Central memory CD4-positive, alpha-beta T cell (primary cell): ENCODE measurements around the gene FOXJ2.
"Not testable (repeated sequence)": the region's sequence is repeated elsewhere in the genome, so short reads cannot be mapped to it uniquely, and the experiment has no call there.

Source experiments
- DNase-seq: peaks from one replicate; pipeline ENCODE4 v3.0.0; 2022
- total RNA-seq, 3 experiments: gene quantifications; one replicate each; lab custom pipeline; 2026; lab: John Stamatoyannopoulos, UW

The FOXJ2 gene
- 32.0 to 52.1 (median 47.8) reads per million in 3 experiments for total RNA-seq

DNA sequence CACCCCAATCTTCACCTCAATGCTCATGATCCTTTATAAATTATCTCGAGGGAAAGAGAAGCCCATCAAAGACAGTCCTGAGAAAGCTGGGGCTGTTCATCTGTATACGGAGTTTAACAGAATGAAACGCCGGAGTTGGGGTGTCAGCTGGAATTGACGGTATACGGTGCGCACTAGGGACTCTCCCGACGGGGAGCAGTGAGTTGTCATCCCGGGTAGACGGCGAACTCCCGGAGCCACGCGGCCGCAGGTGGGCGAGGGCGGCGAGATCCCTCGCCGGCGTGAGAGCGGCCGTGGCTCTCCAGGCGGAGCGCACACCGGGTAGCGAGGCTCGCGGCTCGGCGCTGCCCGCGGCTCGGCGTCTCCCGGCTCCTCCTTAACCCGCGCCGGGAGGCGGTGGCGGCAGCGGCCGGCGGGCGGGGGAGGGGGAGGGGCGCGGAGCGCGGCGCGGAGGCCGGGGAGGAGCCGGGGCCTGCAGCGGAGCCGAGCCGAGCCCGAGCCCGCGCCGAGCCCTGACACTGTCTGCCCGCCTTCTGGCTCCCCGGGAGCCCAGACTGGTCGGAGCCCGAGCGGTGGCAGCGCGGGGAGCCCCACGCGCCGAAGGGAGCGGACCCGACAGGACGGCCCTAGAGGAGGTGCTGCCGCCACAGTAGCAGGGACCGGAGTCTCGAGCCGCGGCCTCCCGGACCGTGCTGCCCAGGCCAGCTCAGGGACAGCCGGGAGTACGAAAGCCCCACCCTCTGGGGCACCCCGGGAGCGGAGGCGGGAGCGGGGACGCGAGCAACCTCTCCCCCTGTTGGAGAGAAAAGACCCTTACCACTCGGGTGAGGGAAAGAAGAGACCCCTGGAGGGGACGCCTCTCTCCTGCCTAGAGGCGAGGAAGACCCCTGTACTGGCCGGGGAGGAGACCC lies at the start of gene FOXJ2:
Gene FOXJ2 (plus strand): TSS at position 475 of the 911 bp plus-strand sequence. CDS start 7,117 bp downstream, outside the sequence.
- peak; percentile 77 for DNase-seq

DNA sequence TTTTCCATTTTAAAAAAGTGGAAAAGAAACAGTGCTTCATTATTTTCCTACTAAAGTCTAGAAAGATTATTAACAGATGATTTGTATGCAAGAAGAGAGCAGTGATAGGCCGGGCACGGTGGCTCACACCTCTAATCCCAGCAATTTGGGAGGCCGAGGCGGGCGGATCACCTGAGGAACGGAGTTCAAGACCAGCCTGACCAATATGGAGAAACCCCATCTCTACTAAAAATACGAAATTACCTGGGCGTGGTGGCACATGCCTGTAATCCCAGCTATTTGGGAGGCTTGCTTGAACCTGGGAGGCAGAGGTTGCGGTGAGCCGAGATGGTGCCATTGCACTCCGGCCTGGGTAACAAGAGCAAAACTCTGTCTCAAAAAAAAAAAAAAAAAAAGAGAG lies 49.5 kb upstream of the FOXJ2 start:
- not testable (repeated sequence) for DNase-seq

DNA sequence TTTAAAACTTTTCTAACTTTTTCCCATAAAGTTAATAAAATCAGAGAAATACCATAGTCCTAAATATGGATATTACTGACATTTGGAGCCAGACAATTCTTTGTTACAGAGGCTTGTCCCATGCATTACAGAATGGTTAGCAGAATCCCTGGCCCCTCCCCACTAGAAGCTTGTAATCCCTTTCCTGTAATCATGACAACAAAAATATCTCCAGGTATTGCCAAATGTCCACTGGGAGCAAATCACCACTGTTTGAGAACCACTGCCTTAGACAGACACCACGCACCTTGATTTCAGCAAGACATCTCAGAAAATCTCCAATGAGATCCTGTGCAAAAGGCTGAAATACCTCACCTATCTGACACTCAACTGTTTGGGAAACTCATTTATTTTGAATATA lies 49.1 kb upstream of the FOXJ2 start:
- DNase-seq = not testable (repeated sequence)

DNA sequence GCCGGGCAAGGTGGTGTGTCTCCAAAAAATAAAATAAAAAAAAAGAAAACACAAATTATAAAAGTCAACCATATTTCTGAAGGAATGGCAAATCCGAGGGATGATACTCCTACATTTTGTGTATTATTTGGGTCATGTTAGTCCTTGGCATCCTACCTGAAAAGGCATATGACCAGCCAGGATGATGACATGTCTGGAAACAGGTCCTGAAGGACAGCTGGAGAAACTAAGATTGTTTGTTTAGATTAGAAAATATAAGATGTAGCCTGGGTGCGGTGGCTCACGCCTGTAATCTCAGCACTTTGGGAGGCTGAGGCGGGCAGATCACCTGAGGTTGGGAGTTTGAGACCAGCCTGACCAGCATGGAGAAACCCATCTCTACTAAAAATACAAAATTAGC lies 47.6 kb upstream of the FOXJ2 start:
- no peak for DNase-seq

DNA sequence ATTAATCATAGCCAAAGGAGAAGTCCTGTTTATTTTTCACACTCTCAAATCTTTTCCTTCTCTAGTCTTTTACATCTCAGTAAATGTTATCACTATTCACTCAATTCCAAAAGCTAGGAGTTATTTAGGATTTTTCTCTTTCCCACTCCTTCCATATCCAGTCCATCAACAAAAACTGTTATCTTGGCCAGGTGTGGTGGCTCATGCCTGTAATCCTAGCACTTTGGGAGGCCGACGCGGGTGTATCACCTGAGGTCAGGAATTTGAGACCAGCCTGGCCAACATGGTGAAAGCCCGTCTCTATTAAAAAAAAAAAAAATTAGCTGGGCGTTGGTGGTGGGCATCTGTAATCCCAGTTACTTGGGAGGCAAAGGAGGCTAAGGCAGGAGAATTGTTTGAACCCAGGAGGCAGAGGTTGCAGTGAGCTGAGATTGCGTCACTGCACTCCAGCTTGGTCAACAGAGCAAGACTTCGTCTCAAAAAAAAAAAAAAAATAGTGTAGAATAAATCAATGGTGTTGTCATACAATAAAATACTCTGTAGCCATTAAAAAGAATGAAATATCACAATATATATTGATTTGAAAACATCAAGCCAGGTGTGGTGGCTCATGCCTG lies 46.6 kb upstream of the FOXJ2 start:
- DNase-seq = no peak

DNA sequence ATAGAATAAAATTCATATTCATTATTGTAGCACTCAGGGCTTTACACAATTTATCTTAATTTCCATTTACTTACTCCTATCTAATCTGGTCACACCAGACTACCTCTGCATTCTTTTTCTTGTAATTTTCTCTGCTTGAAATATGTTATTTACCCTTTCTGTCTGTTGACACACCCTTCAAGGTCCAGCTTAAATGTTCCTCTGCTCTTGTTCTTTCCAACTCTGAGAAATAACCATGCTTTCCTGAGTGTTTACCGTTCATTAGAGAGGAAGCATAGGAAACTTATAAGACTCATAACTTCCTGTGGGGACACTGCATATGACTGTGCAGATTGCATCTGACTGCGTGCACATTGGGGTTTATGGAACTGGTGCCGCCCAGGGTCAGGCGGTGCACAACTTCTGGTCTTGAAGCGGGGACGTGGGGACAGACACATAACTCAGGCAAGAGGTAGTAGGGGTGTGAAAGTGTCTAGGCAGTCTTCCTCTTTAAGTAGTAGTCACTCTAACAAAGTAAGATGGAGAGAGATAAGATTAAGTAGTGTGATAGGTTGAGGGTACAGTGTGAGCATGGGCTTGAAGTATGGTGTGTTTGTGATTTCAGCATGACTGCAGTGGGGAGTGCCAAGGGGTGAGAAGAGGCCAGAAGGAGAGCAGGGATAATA lies 42.6 kb upstream of the FOXJ2 start:
- peak; percentile 76 for DNase-seq

DNA sequence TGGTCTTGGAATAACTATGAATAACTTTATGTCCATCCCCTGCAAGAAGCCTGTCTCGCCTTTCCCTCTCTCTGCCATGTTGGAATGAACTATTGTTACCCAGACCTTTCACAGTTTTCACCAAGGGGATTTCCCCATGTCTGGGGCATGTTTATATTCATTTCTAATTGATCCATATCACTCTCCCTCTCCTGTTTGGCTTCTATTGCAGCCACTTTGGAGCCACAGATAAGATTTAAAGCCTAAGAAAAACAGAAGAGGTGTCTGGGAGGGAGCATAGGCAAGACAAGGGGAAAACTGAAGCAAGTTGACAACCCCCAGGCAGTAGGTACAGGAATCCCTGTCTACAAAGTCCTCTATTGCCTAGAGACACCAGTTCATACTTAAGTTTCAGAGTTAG lies 41.0 kb upstream of the FOXJ2 start:
- no peak for DNase-seq

DNA sequence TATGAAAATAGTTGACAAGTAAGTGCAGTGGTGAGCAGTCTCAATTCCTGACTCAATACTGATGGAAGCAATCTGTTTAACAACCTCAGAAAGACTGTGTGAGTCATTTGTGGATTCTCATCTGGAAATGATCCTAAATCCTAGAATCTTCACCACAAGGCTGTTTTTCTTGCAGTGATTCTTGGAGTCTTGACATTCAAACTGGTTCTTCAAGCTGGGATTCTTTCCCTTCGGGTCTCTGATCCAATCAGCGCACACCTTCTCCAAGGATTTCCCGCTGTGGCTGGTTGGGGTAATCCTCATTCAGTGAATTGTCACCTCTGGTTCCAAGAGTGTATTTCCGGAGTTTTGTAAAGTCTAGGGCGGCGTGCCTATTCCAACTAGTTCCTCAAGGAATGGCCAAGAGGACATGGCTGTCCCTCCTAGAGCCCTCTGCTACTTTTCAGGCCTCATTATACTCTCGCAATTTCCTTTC lies 37.7 kb upstream of the FOXJ2 start:
- no peak for DNase-seq

DNA sequence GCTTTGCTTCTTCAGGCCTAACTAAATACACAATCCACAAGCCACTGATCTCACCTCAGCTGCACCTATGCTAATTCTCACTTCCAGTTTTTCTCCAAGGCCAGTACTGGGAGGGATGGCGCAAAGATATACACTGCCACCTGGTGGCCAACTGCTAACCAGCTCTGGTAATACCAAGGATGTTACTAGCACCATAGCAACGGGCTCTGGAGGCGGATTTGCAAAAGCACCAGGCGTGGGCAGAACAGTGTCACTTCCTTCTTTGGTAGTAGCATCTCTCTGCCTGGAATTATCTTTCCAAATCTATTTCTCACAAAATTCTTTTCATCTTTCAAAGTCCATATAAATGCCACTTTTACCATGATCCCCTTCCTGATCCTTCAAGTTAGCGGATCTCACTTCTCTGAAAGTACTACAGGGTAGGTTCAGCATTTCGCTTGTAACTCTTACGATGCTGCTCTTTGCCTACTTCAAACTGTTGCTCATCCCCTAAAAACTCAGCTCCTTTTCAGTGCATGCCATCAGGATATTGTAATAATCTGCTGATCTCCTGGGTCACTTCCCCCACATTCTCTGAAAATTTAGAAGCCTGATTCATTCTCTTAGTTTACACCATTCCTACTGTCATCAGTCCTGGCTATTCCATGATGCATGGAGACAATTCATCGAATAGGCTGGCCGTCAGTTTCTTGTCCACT lies 37.1 kb upstream of the FOXJ2 start:
- DNase-seq = peak; percentile 83

DNA sequence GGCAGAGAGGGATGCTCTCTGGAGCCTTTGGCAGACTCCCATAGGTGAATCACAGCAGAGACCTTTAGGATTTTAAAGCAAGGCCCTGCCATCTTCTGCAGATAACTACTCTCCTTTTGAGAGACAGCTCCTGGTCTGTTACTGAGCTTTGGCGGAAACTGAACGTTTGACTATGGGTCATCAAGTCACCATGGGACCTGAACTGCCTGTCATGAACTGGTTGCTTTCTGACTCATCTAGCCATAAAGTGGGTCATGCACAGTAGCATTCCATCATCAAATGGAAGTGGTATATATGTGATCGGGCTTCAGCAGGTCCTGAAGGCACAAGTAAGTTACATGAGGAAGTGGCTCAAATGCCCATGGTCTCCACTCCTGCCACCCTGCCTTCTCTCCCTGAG lies 31.7 kb upstream of the FOXJ2 start:
- not testable (repeated sequence) for DNase-seq

DNA sequence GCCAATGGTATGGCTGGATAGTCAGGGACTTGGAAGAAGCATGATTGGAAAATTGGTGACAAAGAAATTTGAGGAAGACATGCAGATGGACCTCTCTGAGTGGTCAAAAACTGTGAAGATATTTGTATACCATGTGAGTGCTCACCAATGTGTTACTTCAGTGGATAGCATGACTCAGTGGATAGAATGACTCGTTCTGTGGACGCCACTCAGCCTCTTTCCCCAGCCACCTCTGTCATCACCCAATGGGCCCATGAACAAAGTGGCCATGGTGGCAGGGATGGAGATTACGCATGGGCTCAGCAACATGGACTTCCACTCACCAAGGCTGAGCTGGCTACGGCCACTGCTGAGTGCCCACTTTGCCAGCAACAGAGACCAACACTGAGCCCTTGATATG lies 31.0 kb upstream of the FOXJ2 start:
- not testable (repeated sequence) for DNase-seq

DNA sequence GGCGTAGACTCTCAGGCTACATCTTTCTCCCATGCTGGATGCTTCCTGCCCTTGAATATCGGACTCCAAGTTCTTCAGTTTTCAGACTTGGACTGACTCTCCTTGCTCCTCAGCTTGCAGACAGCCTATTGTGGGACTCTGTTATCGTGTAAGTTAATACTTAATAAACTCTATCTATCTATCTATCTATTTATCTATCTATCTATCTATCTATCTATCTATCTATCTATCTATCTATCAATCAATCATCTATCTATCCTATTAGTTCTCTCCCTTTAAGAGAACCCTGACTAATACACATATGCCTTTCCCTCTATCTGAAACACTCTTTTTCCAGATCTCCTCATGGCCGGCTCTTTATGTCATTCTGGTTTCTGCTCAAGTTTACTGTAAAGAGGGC lies 27.6 kb upstream of the FOXJ2 start:
- DNase-seq = not testable (repeated sequence)

DNA sequence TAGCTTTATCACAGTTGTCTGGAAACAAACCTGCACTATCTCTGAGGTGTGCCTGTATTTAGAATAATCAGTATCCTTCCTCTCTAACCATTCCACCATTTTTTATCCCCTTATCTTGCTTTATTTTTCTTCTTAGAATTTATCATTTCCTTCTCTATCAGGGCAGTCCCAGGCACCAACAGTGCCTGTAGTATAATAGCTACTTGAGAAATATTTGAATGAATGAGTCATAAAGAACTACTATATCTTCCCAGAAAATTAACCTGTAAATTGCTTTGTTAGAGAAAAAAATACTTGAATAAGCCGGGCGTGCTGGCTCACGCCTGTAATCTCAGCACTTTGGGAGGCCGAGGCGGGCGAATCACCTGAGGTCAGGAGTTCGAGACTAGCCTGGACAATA lies 21.2 kb upstream of the FOXJ2 start:
- no peak for DNase-seq

DNA sequence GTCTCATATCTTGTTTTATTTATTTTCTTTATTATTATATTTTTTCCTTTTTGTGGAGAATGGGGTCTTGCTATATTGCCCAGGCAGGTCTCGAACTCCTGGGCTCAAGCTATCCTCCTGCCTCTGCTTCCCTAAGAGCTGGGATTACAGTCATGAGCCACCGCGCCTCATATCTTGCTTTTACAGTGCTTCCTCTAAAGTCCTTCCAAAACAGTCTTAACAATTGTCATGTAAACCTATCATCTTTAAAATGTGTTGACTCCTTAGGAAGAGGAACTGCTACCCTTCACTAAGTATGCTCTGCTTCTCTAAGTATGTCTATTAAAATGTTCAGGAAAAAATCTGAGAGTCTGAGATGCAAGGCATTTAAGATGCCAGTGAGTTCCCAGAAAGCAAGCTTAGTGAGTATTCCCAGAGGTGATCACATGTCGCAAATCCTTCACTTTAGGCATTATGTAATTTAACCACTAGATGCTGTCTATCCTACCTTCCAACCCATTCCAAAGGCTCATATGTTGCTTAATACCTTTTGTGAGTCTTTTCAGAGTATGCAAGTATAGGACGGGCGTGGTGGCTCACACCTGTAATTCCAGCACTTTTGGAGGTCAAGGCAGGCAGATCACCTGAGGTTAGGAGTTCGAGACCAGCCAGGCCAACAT lies 19.7 kb upstream of the FOXJ2 start:
- DNase-seq = no peak

DNA sequence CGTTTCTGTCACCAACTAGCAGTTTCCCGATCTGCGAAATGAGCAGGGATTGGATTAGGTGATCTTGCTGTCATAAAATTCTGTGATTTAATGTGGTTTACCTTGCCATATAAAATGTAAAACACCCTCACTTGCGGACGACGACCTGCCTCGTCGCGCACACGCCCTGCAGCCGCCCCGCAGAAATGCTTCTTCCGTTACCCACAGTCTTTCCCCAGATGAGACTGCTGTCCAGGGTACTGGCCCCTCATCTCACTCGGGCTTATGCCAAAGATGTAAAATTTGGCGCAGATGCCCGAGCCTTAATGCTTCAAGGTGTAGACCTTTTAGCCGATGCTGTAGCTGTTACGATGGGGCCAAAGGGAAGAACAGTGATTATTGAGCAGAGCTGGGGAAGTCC lies 17.7 kb upstream of the FOXJ2 start:
- DNase-seq = no peak

DNA sequence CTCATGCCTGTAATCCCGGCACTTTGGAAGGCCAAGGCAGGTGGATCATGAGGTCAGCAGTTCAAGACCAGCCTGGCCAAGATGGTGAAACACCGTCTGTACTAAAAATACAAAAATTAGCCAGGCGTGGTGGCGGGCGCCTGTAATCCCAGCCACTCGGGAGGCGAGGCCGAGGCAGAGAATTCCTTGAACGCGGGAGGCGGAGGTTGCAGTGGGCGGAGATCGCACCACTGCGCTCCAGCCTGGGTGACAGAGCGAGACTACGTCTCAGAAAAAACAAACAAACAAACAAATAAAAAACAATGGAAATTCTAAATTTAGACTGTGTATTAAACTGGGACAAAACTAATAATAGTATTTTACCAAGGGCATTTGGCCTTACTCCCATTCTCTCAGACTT lies 14.3 kb upstream of the FOXJ2 start:
- DNase-seq = not testable (repeated sequence)

DNA sequence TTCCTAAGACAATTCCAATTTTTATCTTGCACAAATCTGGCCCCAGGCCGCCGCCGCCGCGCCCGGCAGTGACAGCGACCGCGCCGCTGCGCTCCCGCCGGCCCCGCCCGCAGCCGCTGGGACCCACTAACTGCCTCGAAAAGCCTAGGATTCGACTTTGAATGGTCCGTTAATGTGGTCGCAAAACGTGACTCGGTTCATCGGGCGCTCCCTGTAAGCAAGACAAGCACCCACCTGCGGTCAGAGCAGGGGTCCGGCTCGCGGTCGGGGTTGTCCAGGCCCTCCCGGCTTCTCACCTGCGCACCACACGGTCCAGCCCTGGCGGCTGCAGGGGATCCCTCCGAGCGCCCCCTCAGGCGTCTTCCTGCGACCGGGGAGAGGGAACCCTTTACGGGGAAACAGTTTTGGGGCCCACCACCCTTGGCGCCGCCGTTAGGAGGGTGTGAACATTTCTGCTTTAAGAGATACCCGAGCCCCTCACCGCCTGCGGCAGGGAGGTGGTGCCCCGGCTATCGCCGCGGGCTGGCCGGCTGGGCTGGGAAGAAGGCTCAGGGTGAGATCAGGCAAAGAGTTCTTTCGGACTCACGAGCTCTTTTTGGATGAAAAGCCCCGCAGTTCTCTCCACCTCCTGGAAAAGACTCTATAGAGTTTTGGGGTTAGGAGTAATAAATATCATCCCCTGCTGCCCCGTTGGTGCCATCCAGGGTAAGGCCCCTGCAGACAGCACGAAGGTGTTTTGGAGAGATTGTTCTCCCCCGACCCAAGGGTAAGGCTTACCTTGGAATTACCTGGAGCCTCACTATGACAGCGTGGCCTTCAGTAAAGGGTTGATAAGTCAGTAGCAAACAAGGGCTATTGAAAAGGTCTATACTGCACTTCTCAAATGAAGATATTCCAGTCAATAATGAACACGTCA lies 13.6 kb upstream of the FOXJ2 start:
- DNase-seq = no peak

DNA sequence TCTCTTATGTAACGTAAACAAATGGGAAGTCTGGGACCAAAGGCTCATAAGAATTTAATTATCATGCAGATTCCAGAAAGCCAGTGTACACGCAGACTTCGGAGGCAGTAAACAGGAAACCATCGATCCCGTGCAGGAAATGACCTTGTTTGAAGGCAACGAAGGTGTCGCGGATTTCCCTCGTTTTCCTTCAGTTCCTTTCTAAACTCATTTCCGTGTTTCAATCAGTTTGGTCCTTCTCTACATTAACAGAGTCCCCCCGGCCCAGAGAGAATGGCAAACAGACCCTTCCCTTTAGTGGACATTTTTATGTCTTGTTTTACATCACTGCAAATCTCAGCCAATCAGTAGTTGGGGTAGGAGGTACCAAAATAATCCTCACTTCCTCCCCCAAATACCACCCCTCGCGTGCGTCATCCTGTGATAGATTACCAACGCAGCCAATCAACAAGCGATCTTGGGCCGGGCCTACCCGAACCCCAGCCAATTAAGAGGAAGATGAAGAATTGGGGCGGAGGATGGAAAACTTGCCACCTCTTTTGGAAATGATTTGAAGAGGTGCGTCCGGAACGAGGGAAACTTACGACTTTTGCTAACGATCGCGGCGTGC lies 6.1 kb upstream of the FOXJ2 start:
- peak; percentile 98 for DNase-seq

DNA sequence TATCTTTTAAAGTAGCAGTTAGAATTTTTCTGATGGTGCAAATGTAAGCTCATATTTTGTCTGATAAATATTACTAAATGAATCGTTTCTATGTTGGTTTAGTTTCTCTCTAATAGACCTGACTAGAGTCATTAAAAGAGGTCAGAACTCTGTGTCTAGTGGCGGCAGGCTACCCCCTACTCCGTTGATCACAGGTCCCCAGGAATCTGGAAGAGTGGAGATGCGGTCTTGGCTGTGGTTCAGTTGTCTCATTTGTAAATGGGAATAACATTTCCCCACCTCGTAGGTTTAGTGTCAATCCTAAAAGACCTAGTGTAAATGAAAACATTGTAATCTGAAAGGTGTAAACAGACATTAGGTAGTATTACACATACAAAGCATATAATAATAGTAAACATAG lies 4.7 kb upstream of the FOXJ2 start:
- no peak for DNase-seq

DNA sequence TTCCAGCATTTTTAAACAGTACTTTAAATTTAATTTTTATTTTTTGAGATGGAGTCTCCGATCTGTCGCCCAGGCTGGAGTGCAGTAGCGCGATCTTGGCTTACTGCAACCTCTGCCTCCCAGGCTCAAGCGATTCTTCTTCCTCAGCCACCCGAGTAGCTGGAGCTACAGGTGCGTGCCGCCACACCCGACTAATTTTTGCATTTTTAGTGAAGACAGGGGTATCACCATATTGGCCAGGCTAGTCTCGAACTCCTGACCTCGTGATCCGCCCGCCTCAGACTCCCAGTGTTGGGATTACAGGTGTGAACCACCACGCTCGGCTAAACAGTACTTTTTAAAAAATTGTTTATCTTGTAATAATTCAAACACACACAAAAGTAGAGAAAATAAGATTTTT lies 4.2 kb upstream of the FOXJ2 start:
- DNase-seq = no peak

DNA sequence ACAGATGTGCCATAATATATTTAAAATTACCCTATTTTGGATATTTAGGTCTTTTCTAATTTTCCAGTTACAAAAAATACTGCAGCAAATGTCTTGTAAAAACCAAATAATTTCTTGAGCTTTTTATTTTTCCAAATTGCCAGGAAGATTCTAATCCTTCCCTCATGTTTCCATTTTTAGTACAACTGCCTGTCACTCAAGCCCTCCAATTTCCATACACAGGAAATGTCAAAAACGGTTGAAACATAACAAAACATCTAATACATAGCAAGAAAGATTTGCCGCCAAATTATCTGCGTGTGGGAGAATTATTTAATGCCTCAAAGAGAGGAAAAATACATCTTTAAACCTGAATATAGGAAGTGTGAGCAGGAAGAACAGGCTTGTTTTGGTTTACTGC lies 2.3 kb upstream of the FOXJ2 start:
- no peak for DNase-seq
